Measurements from ENCODE around the gene PSMA6.
"Not testable (repeated sequence)": the region's sequence is repeated elsewhere in the genome, so short reads cannot be mapped to it uniquely, and the experiment has no call there.

The PSMA6 gene

GRCh38 chr14:35326375-35326774 lies 34.2 kb downstream of the PSMA6 start:
- DNase-seq (ENCODE audit: low read depth): no peak

GRCh38 chr14:35331605-35332516 lies 39.7 kb downstream of the PSMA6 start:
- DNase-seq (ENCODE audit: low read depth): no peak

DNA sequence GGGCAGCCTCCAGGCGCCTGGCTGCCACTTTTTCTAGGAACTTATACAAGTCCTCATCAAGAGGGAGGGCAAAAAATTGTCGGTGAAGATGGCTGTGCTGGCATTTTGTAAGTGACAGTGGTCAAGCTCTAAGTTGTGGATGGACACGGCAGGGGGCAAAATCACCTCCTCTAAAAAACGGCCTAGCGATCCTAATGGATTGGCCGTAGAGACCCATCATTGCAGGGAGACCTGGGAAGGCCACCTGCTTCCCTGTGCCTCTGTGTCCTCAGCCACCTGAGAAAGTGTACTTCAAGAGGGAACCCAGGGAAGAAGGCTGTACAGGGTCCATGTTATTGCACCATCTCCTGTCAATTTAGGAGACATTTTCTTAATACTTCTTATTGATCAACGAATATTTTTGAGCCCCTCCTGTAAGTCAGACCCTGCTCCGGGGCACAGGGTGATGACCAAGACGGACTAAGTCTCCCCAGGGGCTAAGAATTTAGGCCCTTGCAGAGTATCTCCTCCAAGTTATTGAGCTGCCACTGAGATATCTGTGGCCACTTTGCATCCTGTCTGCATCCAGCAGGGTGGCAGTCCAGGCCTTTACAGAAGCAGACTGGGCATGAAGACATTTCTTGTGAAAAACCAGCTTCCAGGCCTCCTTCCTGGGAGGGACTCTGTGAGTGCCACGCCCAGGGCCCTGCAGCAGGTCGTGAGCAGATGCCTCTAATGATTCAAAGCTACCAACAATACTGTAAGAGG lies 40.5 kb downstream of the PSMA6 start:
- DNase-seq (ENCODE audit: low read depth): no peak

DNA sequence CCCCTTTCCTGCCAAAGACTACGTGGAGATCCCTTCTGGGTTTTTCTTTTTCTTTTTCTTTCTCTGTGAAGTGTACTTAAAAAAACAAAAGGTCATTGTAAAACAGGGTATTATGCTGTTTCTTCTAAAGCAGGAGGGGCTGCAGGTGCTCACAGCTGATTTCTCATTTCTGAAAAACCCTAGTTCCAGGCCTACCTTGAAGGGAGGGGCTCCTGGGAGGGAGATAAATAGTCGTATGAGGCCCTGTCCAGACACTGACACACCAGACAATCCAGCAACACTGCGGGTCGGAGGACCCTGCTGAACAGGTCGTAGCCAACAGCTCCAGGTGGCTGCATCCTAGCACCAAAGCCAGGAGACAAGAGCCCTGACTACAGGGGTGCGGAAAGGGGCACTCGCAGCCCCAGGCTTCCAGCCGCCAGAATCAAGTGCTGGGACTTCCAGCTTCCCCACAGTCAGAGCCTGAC lies 41.1 kb downstream of the PSMA6 start:
- DNase-seq (ENCODE audit: low read depth): no peak

DNA sequence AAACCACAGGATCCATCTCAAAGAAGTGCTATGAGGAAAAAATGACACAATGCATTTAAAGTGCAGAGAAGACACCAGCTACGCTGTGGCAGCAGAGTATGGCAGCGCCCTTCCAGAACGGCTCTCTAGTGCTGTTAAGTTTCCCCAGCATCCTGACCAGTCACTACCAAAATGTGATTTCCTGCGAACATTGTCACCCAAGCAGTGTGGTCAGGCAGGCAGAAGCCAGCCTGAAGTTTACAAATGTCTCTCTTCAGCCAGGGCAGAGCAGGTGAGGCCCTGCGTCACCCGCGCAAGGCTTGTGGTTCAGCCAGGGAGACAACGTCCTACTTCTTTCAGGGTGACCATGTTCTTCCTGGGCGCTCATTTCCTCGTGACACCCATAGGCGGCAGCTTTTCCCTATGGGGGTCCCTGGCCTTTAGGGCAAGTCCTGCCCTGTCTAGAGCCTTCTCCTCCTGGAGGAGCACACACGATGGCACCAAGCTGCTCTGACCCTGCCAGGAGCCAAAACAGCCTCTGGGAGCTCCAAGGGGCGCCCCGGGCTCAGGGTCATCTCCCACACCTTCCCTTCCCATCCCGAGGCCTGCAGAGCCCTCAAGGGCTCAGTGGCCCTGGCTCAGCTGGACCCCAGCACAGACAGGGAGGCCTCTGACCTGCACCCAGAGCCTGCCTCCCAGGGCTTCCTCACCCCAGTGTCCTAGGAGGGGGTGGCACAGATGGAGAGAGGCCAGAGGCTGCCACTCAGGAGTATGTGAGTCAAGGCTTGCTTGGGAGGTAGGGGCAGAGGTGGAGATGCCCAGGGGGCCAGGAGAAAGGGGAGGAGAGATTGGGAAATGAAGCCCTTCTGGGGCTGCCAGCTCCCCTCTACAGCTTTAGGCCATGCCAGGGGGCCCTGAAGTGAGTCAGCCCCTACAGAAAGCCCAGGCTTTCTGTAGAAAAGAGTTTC lies 41.9 kb downstream of the PSMA6 start:
- DNase-seq (ENCODE audit: low read depth): no peak

DNA sequence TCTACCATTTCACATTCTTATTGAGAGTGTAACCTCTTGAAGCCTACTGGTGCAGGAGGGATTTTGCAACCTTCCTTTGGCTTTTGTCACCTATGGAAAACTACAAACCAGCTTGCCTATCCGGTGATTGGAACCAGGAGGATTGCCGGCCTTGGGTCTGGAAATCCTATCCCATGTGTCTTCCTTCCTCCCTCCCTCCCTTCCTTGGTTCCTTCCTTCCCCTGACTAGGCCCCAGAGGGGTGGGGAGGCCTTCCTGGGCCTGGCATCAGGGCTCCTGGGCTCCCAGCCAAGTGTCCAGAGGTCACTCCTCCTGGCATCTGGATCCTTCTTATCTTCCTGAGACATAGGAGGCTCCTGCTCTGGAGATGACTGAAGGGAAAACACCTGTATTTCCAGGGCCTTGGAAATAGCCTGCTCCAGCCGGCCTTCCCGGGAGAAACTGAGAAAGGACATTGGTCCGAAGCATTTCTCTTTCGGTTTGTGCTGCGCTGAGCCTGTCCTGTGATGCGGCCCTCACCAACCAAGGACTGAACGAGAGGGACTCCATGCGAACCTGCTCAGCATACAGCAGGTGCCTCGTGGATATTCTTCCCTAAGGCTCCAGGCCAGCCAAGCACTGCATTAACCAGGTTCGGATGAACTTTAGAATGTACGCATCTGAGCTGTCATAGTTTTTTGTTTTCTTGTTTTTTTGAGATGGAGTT lies 43.4 kb downstream of the PSMA6 start:
- no peak for DNase-seq (ENCODE audit: low read depth)

DNA sequence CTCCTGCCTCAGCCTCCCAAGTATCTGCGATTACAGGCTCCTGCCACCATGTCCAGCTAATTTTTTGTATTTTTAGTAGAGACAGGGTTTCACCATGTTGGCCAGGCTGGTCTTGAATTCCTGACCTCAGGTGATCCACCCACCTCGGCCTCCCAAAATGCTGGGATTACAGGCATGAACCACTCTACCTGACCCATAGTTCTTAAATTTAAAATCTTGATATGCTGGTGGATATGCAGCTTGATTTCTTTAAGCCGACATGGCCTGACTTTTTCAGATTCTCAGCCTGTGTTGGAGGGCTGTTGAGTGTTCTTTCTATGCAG lies 44.0 kb downstream of the PSMA6 start:
- not testable (repeated sequence) for DNase-seq (ENCODE audit: low read depth)

DNA sequence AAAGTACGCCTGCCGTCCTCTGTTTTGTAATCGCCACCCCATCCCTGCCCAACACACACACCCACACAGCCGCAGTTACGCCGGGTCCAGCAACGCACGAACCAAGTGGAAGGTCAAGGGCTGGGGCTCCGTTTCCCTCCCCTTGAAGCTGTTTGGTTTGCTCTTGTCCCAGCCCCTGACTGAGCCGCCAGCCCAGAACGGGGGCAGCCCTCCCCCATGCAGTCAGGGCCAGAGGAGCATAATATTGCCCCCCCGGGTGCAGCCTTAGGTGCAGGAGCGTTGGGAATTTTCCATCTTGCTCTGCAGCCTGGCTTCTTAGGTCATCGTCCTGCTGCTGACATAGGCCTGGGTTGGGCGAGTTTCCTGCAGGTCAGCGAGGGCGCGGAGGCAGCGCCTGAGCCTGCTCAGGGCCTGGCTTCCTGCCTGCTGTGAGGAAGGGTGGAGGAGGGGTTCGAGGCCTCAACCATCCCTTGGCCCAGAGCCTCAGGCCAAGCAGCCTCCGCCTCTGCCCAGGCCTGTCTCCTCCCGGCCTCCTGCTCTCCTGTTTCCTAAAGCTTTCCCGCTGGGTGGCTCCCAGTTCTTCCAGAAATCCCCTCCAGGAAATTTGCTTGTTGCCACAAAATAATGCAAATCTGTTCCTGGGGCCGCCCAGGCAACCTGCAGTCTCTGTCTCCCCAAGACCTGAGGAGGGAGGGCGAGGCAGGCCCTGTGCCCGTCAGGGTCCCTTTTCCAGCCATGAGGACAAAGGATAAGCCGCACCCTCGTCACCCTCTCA lies 44.5 kb downstream of the PSMA6 start:
- DNase-seq (ENCODE audit: low read depth): no peak

DNA sequence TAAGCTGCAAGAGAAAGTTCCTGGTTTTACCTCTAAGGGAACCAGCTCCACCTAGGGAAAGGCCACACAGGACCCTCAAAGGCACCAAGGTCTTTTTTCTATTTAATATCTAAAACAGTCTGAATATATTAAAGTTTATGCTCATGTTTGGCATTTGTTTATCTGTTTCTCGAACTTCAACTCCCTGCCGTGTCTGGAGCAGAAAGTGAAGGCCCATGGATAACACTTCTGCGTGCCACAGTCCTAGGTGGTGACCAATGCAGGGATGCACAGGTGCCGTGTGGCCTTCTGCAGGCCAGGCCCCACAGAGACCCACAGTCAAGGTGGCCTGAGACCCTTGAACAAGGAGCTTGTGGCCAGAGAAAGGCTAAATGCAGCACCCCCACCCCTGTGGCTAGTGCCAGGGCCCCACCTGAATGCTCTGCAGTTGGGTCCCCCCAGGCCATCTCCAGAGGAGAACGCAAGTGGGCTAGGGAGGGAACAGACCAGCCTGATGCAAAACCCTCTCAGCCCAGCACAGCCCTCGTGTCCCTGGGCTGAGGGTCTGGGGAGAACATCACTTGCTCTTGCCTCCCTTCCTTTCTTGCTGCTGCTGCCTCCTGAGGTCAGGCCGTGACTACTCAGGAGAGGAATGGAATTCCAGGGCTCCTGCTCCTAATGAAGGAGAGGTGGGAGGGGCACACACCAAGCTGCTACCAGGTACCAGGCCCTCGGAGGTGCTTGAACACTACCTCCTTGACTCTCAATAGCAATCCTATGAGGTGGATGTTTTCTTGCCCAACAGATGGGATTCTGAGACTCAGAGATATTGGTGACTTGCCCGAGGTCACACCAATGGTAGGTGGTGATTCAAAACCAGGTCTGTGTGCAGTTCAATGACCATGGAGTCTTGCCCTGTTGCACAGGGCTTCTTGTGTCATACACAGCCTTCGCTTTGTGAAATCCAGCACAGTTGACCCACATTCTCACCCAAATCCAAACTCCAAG lies 45.4 kb downstream of the PSMA6 start:
- no peak for DNase-seq (ENCODE audit: low read depth)

- no peak for DNase-seq (ENCODE audit: low read depth)
Measured at GRCh38 chr14:35338731-35339405, 46.7 kb downstream of the PSMA6 start.

DNA sequence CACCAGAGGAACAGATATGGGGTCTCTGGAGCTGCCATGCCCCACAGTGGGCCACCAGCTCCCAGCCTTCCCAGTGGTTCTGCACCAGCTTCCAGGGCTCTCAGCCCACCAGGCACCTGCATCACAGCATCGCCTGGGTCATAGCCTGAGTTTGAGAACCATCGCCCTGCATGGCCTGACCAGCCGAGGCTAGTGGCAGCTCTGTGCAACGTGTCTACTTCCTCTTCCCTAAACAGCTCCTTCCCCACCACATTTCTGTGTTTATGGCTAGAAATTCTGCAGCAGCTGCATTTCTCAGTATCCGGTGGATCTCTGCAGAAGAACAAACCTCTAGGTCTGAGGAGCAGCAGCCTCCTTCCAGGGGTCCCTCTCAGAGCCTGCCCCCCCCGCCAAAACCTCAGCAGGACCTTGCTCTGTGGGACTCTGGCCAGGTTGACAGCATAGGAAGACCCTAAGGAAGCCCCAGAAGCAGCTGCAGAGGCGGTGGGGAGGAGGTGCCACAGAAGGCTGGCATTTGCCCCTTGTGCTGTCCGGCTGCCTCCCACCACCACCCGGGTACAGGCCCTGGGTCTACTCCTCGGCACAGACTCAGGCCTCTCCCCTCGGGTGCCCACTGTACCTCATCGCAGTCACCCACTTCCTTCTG lies 47.7 kb downstream of the PSMA6 start:
- no peak for DNase-seq (ENCODE audit: low read depth)

GRCh38 chr14:35340616-35341453 lies 48.7 kb downstream of the PSMA6 start:
- DNase-seq (ENCODE audit: low read depth): no peak

DNA sequence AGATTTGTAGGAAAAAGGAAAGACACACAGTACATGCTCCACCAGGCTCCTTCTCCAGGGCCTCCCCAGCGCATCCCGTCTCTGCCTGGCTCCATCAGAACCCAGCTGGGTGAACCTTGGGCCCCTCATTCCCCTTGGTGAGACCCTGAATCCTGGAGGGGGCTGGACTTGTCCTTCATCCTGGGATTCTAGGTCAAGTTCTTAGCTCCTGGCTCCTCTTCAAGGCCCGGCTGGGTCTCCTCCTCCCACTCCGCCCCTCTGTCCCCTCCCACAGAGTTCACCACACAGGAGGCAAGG lies 49.2 kb downstream of the PSMA6 start:
- DNase-seq (ENCODE audit: low read depth): no peak

GRCh38 chr14:35341751-35342488 lies 49.7 kb downstream of the PSMA6 start:
- DNase-seq (ENCODE audit: low read depth): peak; percentile 82

DNA sequence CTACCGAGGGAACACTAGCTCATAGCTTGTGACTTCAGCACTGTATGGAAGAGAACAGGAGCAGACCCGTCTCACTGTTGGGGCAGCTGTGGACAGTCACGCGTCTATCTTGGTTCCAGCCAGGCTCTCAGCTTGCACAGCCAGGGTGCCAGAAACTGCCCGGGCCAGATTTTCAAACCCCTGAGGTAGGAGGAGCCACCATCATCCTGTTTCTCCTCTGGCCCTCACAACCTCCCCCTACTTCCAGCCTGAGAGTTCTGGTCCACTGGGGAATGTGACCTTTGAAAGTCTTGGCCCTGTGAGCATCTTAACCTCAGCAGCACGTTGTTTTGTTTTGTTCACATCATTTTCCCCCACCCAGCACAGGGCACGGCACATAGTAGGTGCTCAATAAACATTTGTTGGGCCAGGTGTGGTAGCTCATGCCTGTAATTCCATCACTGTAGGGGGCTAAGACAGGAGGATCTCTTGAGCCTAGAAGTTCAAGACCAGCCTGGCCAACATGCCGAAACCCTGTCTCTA lies 50.4 kb downstream of the PSMA6 start:
- no peak for DNase-seq (ENCODE audit: low read depth)

DNA sequence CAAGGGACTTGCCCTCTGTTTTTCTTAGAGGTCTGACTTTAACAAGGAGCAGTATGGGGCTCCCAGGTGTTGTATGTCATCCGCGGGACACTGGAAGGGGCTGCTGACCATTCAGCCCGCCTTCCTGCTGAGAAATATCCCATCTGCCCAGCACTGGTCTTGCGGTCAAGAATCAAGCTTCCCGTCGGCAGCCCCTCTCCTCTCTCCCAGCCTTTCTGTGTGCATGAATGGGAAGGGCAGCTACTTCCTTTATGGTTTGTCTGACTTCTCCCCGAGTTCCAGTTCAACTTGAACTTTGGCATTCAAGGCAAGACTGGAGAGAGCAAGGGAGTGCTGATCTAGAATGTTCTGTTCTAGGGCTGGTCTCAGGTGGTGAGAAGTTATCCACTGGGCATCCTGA lies 51.5 kb downstream of the PSMA6 start:
- DNase-seq (ENCODE audit: low read depth): no peak

Measured in GM04503 (cell line).